Keratinocyte (primary cell): Measurements from ENCODE around the gene IL1RAPL1. TPM values are rescaled to one million over a fixed set of nuclear protein-coding genes. Genes with fewer than 3 reads are reported as not detected.

Source experiments
- DNase-seq: peaks from one replicate; pipeline ENCODE4 v3.0.0-alpha.2; 2011; ENCODE audit warnings: low read depth, missing footprints, low spot score
- FAIRE-seq: peaks from 2 replicates; lab custom pipeline; 2011; peaks lifted over from hg19 to GRCh38; lab: Jason Lieb, UNC
- H2AFZ ChIP-seq: 2 replicates; pipeline ENCODE4 v1.6.0; 2012; ENCODE audit warnings: low read length, control low read depth, inconsistent platforms; ENCODE audit not compliant: control insufficient read depth
- H3K27ac ChIP-seq: 2 replicates; pipeline ENCODE4 v1.5.1; 2011; ENCODE audit warnings: low read length; ENCODE audit not compliant: control insufficient read depth, insufficient read depth
- H3K27me3 ChIP-seq: 3 replicates; pipeline ENCODE4 v1.6.0; 2011; ENCODE audit warnings: low read length; ENCODE audit not compliant: control insufficient read depth, insufficient read depth; ENCODE audit errors: extremely low read depth
- H3K36me3 ChIP-seq, 2 experiments: 2 replicates in 1 of 2; 3 replicates in 1 of 2; pipeline ENCODE4 v1.5.1; 2011; ENCODE audit warnings: low read length in 2 of 2, mild to moderate bottlenecking in 1 of 2; ENCODE audit not compliant: control insufficient read depth in 2 of 2, insufficient read depth in 2 of 2; ENCODE audit errors: extremely low read depth in 1 of 2
- H3K4me1 ChIP-seq: 3 replicates; pipeline ENCODE4 v1.5.1; 2011; ENCODE audit warnings: low read length; ENCODE audit not compliant: control insufficient read depth, insufficient read depth; ENCODE audit errors: extremely low read depth
- H3K4me2 ChIP-seq: 3 replicates; pipeline ENCODE4 v1.6.0; 2011; ENCODE audit warnings: low read depth, low read length; ENCODE audit not compliant: control insufficient read depth, insufficient read depth; ENCODE audit errors: extremely low read depth
- H3K4me3 ChIP-seq, 3 experiments: fragments of 200-600 bp in 1 of 3; sonication (generic) in 1 of 3; 2 replicates in 2 of 3; 3 replicates in 1 of 3; pipeline ENCODE4 v1.5.1; 2011 to 2016; ENCODE audit warnings: low read length in 3 of 3, mild to moderate bottlenecking in 3 of 3, control low read depth in 2 of 3, inconsistent platforms in 1 of 3, low read depth in 1 of 3, mixed read lengths in 1 of 3, mixed run types in 1 of 3, moderate library complexity in 1 of 3; ENCODE audit not compliant: control insufficient read depth in 2 of 3, insufficient read depth in 2 of 3; ENCODE audit errors: extremely low read depth in 1 of 3
- H3K79me2 ChIP-seq: 2 replicates; pipeline ENCODE4 v1.6.0; 2012; ENCODE audit warnings: low read length; ENCODE audit not compliant: control insufficient read depth, insufficient read depth
- H3K9ac ChIP-seq: 3 replicates; pipeline ENCODE4 v1.6.0; 2011; ENCODE audit warnings: low read length; ENCODE audit not compliant: control insufficient read depth, insufficient read depth; ENCODE audit errors: extremely low read depth
- H3K9me1 ChIP-seq: 3 replicates; pipeline ENCODE4 v1.6.0; 2011; ENCODE audit warnings: low read length; ENCODE audit not compliant: control insufficient read depth, insufficient read depth; ENCODE audit errors: extremely low read depth
- H3K9me3 ChIP-seq: 2 replicates; pipeline ENCODE4 v1.5.1; 2012; ENCODE audit warnings: low read depth, low read length; ENCODE audit not compliant: control insufficient read depth
- H4K20me1 ChIP-seq: 3 replicates; pipeline ENCODE4 v1.6.0; 2011; ENCODE audit warnings: low read length; ENCODE audit not compliant: control insufficient read depth, insufficient read depth; ENCODE audit errors: extremely low read depth
- CTCF ChIP-seq, 3 experiments: IDR thresholded peaks in 1 of 3; conservative IDR thresholded peaks in 1 of 3; optimal IDR thresholded peaks in 1 of 3; 2 replicates in 2 of 3; 3 replicates in 1 of 3; pipeline versions ENCODE3 to v1.5.1; 2011; ENCODE audit warnings: low read length in 3 of 3, mild to moderate bottlenecking in 3 of 3, moderate library complexity in 2 of 3, control low read depth in 1 of 3, inconsistent platforms in 1 of 3; ENCODE audit not compliant: insufficient read depth in 2 of 3; ENCODE audit errors: extremely low read depth in 1 of 3
- EZH2 ChIP-seq: IDR thresholded peaks from one replicate; pipeline ENCODE4 v1.6.1; 2012; ENCODE audit warnings: inconsistent platforms, mild to moderate bottlenecking, low read length, moderate library complexity
- dilution Hi-C: fragments of 300-500 bp; cut with MboI; formaldehyde crosslinking; loops from one replicate; pipeline ENCODE4 v1.7.0; 2020; ENCODE audit warnings: low sequenced_read_pairs; ENCODE audit not compliant: extremely low pct_ligation_motif_present
- polyA plus RNA-seq, 5 experiments: library from polyadenylated mRNA; depleted of rRNA in 3 of 5; stranded (reverse) in 3 of 5; stranded (forward) in 1 of 5; unstranded in 1 of 5; fragments of >200 nt; gene quantifications; 1 replicate in 1 of 5; 2 replicates in 3 of 5; 3 replicates in 1 of 5; pipeline versions ENCODE4 v1.2.1 to v1.2.3, GENCODE V29; 2011 to 2012; ENCODE audit warnings: missing spikeins in 2 of 5, low read depth in 1 of 5, low replicate concordance in 1 of 5

Gene IL1RAPL1
- polyA plus RNA-seq, 1 donor (not counting 4 experiments of a cell fraction or from before 2014, with no cell fraction given), result 2.8 TPM

- TF ChIP-seq CTCF (optimal IDR thresholded peaks at IDR 0.05 in 1 of 3, IDR thresholded peaks at IDR 0.05 in 1 of 3, conservative IDR thresholded peaks at IDR 0.05 in 1 of 3; ENCODE audit: extremely low read depth in 1 of 3, insufficient read depth in 2 of 3, low read length in 3 of 3) (no peak), EZH2 (no peak)
- Histone ChIP-seq H3K9me1 (no peaks in the 10 kb centered on the region), H3K79me2 (no peaks in the 10 kb centered on the region), H3K9me3 (no peaks in the 10 kb centered on the region), H3K36me3 (no peaks in the 10 kb centered on the region), H3K27ac (no peak overlapping the region), H3K9ac (no peak overlapping the region), H2AFZ (no peak overlapping the region), H3K27me3 (no peaks in the 10 kb centered on the region), H3K4me3 (no peak overlapping the region), H3K4me2 (no peak overlapping the region), H3K4me1 (no peaks in the 10 kb centered on the region), H4K20me1 (no peaks in the 10 kb centered on the region)
- dilution Hi-C loops, result no loop called here
- FAIRE-seq, result no peak
- no peak for DNase-seq
Observed at GRCh38 chrX:29561417-29561816, 974.2 kb downstream of the IL1RAPL1 start.

GRCh38 chrX:29580560-29580959 lies 993.3 kb downstream of the IL1RAPL1 start:
- Histone ChIP-seq H3K36me3 (no peaks in the 10 kb centered on the region), H3K27ac (no peak overlapping the region), H2AFZ (no peak overlapping the region), H3K9me1 (no peaks in the 10 kb centered on the region), H3K4me3 (no peak overlapping the region), H3K9me3 (no peaks in the 10 kb centered on the region), H3K79me2 (no peaks in the 10 kb centered on the region), H3K9ac (no peak overlapping the region), H3K4me2 (no peak overlapping the region), H4K20me1 (no peaks in the 10 kb centered on the region), H3K27me3 (no peaks in the 10 kb centered on the region), H3K4me1 (no peaks in the 10 kb centered on the region)
- TF ChIP-seq EZH2, result no peak
- no peak for TF ChIP-seq CTCF (optimal IDR thresholded peaks at IDR 0.05 in 1 of 3, IDR thresholded peaks at IDR 0.05 in 1 of 3, conservative IDR thresholded peaks at IDR 0.05 in 1 of 3; ENCODE audit: extremely low read depth in 1 of 3, insufficient read depth in 2 of 3, low read length in 3 of 3)
- dilution Hi-C loops, result no loop called here
- DNase-seq (no peak), FAIRE-seq (no peak)
